Limb (tissue), 2 donors: ENCODE measurements around the gene CLCN1.

Experiments used
- DNase-seq, 2 donors: peaks; one replicate each; pipeline ENCODE4 v3.0.0-alpha.2; 2016; ENCODE audit errors: extremely low spot score in 2 of 2

CLCN1 gene

DNA sequence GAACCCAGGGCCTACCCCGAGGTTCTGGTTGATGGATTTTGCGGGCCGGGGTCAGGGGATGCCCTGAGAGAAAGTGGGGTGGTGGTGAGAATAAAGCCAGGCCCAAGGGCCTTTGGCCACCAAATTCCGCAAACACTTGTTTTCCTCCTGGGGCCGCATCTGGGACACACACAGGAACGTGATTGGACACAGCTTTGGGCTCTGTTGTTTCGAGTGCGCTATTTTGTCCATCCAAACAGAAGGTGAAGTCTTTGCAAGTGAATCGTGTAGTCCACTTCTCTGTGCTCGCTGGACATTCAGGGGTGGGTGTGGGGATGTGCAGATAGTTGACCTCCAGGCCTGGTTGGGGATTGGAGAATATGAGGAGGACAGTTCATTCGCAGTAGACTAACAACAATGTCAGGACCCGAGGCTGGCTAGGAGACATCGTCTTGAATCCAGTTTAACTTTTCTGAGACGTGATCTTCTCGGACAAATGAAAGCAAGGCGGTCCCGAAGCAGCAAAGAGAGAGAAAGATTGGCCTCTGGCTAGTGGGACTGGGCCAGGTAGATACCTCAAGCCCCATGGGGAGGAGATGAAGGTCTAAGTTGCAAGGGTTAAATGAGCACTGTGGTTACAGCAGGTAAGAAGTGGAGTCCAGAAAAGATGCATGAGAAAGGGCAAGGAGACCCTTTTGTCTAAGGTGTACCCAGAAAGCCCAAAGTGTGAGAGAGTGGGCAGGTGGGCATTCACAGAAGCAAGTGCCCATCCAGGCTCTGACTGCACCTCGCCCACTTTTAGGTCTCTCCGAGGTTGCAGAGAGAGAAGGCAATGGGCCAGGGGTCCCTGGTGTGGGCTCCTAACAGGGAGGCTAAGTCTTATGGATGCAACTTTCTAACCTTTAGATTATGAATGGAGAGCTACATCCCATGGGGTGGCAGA lies 47.4 kb downstream of the CLCN1 start:
- DNase-seq: no peak

DNA sequence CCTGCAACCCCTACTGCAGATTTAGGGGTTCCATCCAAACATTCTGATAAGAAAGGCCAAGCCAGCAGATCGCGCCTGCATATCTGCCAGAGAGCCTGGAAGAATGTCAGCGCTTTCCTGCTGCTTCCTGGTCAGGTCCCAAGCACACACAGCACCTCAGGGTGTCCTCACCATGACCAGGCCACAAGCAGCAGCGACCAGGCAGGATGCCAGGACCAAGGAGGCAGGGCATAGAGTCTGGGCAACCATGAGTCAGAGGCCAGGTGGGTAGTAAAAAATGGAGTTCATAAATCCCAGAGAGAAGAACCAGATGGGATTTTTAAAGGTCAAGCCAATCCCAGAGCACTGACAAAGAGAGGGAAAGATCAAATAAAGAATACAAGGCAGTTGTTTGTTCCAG lies 52.1 kb downstream of the CLCN1 start:
- DNase-seq: no peak

DNA sequence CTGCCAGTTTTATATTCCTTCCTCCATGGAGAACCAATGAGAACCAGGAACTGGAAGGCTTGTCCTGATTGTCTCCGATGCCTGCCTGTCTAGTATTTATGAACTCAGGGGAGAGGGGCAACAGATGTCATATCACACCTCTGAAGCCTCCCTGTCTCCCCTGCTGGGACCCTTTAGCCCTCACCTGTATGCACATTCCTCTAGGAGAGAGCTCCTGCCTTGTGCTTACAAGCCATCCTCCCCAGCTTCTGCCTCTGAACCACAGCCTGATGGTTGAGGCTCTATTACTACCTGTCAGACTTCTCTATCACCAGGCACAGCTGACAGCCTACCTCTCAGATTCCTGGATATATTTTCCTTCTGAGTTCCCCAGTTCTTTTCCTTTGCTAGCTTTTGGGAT lies 52.5 kb downstream of the CLCN1 start:
- DNase-seq: no peak

DNA sequence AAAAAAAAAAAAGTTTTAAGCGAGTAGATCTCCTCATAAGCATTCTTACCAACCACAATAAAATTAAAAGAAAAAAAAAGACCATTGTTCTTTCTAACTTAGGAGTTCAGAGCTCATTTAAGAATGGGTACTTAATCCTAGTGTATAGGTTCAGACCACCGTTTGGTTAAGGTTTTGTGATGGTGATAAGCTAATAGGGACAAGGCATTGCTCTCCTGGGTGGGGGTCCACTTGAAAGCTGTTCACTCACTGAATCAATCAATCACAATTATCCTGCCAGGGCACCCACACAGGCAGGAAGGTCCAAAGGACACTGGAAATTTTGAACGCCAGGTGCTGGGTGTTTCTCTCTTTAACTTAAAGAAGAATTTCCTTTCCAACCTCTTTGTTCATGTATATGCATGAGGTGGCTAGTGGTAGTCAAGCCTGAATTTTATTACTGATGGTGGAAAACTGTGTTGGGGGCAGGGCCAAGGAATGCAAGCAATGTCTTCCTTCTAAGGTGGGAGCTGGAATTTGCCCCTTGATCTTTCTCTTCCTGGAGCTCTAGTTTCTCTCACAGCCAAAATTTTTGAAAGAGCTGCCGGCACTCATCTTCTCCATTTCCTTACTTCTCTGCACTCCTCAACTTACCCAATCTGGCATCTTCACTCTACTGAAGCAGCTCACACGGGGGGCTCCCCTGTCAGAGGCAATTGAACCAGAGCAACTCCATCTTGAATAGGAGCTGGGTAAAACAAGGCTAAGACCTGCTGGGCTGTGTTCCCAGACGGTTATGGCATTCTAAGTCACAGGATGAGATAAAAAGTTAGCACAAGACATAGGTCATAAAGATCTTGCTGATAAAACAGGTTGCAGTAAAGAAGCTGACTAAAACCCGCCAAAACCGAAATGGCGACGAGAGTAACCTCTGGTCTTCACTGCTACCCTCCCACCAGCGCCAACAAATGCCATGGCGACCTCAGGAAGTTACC lies 54.1 kb downstream of the CLCN1 start:
- DNase-seq: no peak

DNA sequence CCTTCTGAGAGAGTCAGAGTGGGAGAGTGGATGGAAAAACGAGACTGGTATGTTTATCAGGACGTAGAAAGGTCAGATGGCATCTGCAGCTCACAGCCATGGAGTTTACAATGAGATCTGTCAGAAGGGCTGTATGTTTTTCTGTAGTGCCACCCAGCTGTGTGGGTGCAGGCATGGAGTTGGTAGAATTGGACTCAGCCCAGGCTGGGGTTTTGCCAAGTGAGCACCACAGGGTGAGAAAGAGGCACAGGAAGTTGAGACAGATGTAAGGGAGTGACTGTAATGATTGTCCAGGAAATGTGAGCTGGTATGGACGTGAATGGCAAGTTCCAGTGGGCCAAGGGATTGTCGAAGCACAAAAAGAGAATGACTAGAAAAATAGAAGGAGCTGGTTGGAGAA lies 56.2 kb downstream of the CLCN1 start:
- no peak for DNase-seq

DNA sequence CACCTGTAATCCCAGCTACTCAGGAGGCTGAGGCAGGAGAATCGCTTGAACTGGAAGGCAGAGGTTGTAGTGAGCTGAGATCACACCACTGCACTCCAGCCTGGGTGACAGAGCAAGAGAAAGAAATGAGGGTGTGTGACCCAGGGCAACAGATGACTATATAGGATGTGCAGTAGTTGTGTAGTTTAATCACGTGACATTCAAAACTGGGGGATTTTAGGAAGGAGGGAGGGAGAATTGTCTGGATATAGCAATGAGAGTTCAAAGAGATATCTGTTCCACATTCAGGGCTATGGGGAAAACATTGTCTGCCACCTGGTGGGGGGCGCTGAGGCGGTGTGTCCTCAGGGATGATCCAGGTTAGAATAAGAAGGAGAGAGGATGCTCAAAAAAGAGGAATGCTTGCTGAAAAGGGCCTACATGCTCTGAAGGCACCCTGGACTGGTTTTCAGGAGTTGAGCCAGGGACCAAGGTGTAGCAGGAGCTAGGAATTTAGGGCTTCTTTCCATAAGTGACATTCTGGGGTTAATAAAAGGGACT lies 57.4 kb downstream of the CLCN1 start:
- DNase-seq: no peak

DNA sequence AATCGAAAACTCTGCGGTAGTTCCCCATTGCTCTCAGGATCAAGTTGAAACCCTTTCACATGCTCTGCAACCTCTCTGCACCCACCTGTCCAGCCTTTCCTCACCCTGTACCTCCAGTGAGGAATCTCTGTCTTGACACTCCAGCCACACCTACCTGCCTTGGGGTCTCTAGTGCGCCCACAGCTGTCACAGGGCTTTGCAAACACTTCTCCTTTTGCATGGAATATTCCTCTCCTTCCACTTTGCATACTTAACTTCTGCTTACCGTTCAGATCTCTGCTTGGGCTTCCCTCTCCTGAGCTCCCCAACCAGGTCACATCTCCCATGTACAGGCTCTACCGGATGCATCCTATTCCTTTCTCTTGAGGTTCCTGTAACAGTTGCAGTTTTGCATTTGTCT lies 58.6 kb downstream of the CLCN1 start:
- DNase-seq: no peak

DNA sequence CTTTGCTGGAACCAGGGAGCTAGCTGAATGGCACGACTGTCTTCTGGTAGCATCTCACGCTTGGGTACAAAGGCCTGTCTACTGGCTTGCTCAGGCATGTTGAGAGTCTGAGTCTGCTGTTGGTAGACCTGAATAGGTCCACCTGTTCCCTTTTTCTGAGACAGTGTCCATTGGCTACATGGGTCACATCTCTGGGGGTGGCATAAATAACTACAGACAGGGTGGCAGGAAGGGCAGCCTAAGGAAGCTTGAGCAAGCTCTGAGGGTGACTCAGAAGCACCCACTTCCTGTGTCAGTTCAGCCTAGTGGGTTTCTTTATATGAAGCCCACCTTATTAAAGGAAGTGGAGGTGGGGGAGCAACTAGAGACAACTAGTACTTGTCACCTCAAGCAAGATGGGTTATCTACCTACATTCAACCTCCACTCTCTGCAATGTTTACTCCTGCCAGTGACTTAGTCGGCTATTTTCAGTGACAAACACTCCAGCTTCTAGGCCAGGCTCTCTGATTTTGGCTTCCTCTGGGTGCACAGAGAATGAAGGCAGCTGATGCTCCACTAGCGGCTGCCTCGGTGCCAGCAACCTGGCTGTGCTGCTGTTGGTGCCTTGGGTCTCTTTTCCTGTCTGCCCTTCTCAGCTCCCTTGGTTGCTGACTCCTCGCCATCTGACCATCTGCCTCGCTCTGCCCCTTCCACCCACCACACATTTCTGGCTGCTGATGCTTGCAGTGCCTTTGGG lies 59.6 kb downstream of the CLCN1 start:
- no peak for DNase-seq

DNA sequence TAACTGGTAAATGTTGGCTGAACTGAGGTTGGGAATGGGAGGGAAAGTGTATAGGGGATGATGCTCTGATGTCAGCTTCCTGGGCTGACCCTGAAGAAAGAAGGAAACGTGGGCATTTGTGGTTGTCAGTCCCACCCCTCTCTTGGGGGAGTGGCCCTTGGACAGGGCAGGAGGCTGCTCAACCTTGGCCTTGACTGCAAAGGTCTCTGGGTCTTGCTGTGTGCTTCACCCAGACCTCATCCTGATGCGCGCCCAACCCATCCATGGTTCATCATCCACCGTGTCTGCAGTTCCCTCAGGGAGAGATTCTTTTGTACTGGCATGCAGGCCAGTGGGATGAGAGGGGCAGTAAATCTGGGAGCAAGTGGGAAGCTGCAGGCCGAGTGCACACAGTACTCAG lies 60.5 kb downstream of the CLCN1 start:
- DNase-seq: no peak

DNA sequence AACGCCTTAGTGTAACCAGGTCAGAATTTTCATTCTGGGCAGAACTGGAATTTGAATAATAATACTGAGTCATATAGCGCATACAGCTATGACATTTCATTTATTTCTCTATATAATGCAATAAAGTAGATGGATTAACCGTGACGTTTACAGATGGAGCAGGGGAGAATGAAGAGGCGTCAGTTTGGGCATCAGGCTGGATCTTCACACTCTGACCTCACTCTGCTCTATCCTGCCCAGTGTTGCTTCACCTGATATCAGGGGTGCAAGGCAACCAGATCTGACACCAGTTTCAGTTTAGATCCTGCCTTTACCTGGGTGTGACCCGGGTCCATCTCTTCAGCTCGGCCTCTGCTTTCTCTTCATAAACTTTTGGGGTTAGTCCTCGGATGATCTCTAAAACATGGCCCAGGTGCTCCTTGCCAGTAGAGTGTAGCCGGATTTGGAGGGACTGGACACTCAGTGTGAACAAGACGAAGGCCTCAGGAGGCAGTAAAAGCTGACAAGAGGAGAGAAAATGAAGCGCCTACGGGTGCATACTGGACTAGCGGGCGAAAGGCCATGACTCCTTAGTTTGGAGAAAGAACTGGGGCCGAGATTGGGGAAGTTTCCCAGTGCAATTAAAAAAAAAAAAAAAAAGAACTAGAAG lies 63.8 kb downstream of the CLCN1 start:
- DNase-seq: peak in 1 of 2 donors; percentile 30

DNA sequence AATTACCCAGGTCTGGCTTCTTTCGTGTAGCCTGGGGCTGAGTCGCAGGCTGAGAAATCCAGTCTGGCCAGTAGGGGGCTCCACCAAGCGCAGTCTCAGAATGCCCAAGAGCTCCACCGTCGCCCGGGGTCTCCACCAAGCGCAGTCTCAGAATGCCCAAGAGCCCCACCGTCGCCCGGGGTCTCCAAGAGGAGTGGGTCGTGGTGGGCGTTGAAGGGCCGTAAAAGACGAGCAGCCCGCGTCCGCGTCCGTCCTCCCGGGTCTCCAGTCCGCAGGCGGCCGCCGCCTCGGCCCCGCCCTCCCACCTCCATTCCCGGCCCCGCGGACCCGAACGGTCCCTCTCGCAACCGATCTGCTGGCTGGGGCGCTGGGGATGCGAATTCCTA lies 64.3 kb downstream of the CLCN1 start:
- DNase-seq: peak; percentile 91 to 95

DNA sequence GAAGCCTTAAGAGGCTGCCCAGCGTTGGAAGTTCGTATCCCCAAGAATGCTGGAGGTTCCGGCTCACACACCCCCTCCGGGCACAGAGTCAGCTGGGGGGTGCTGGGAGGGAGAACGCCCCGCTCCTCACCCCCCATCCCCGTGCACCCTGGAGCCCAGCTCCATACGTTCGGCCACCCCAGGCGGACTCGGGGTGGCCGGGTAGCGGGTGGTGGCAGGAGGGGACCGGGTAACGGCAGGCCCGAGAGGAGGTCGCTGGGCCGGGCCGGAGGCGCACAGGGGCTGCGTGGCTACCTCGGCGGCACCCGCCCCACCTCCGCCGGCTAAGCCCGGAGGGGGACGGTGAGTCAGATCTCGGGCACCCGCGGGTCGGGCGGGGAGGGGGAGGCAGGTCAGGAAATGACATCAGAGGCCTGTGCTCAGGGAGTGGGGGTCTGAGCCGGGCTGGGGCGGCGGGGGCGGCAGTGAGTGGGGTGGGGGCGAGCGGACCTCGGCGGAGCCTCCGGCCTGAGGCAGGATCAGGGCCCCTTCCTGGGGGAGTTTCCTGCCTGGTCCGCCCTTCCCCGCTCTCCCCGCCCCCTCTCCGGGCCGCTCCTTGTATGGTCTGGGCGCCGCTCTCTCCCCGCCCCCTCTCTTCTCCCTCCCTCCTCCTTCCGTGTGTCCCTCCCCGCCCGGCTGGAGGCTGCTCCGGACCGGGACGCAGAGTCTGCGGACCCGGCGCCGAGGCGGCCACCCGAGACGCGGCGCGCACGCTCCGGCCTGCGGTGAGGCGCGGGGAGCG lies 64.9 kb downstream of the CLCN1 start, which contains the start of gene ZYX:
Gene ZYX (plus strand): TSS at position 700 of the 781 bp plus-strand sequence. CDS start 227 bp downstream, outside the sequence.
- DNase-seq: peak; percentile 96 to 97

DNA sequence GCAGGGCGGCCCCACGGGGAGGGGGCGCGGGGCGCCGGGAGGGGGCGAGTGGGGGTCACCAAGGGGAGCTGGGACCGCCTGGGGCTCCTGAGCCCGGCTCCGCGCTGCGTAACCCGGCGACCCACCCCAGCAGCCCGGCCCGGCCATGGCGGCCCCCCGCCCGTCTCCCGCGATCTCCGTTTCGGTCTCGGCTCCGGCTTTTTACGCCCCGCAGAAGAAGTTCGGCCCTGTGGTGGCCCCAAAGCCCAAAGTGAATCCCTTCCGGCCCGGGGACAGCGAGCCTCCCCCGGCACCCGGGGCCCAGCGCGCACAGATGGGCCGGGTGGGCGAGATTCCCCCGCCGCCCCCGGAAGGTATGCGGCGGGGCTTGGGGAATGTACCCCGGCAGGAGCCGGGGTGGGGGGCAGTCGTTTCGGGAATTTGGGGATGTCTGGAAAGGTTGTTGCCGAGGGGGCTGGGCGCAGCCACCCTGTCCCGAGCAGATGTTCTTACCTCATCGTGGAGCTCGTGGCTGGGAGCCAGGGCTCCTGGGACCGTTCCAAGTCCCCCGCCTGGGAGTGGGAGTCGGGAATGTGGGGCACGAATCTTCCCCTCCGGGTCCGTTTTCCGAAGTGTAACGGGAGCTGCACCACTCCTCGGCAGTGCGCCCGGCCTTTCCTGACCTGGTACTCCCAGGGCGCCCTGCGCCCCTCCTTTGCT lies 65.7 kb downstream of the CLCN1 start:
- DNase-seq: peak; percentile 72 to 95

DNA sequence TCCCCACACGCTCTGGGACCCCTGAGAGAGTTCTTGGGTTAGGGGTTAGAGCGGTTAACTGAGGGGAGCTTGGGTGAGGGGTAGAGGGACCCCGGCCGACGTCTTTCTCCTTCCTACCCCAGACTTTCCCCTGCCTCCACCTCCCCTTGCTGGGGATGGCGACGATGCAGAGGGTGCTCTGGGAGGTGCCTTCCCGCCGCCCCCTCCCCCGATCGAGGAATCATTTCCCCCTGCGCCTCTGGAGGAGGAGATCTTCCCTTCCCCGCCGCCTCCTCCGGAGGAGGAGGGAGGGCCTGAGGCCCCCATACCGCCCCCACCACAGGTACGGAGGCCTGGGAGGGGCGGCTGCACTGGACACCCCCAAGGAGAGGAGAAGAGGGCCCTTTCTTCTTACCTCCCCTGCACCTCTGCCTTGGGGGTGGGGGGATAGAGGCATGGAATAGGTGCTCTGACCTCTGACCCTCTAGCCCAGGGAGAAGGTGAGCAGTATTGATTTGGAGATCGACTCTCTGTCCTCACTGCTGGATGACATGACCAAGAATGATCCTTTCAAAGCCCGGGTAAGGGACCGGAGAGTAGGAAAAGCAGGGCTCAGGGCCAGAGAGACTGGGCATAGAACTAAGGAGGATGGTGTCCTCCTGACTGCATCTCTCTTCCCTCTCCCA lies 66.3 kb downstream of the CLCN1 start:
- no peak for DNase-seq

DNA sequence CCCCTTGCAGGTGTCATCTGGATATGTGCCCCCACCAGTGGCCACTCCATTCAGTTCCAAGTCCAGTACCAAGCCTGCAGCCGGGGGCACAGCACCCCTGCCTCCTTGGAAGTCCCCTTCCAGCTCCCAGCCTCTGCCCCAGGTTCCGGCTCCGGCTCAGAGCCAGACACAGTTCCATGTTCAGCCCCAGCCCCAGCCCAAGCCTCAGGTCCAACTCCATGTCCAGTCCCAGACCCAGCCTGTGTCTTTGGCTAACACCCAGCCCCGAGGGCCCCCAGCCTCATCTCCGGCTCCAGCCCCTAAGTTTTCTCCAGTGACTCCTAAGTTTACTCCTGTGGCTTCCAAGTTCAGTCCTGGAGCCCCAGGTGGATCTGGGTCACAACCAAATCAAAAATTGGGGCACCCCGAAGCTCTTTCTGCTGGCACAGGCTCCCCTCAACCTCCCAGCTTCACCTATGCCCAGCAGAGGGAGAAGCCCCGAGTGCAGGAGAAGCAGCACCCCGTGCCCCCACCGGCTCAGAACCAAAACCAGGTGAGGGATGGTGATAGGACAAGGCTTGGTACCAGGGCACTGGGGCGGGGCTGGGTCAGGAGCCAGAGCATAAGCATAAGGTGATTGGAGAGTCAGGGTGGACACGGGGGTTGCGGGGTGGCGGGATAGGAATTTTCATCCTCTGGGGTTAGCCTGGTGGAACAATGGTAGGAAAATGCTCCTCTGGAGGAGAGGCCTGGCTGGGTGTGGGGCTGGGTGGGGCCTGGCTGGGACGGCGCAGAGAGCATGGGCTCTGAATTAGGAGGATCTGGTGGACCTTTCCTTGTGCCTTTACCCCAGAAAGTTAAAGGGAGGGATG lies 67.1 kb downstream of the CLCN1 start:
- DNase-seq: peak in 1 of 2 donors; percentile 38

DNA sequence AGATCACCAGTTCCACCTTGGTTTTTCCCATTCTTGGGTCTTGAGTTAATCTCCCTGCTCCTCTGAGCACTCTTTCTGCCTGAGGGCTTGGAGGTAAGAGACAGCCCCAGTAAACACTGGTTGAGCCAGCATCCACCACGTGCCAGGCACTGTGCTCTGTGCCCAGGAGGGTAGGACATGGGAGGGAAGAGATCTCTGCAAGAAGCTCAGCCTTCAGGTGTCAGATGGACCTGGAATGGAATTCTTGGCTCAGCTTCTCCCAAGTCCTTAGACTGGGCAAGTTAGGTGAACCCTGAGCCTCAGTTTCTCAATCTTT lies 67.7 kb downstream of the CLCN1 start:
- DNase-seq: no peak

DNA sequence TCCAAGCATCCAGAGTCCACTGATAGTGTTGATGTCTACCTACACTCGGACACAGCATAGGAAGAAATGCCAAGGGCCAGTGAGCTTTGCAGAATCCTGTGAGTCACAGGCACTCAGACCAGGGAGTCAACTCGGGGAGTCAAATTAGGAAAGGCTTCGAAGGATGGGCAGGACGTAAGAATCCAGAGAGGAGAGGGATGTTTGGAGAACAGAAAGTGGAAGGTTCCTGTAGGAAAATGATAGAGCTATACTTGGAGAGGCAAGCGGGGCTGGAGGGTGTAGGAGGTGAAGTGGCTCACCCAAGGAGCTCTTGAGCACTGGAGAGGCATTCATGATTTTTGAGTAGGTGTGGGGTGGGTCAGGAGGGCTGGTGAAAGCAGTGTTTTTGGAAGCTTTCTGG lies 68.2 kb downstream of the CLCN1 start:
- no peak for DNase-seq
